SH-SY5Y (cell line): ENCODE results near the gene RAD9A.

Source experiments
- GATA2 ChIP-seq: IDR thresholded peaks from 2 replicates; pipeline ENCODE4 v1.6.1; 2011; ENCODE audit warnings: mild to moderate bottlenecking, low read depth, low read length
- GATA3 ChIP-seq: IDR thresholded peaks from 2 replicates; pipeline ENCODE4 v1.6.1; 2011; ENCODE audit warnings: low read depth, mild to moderate bottlenecking, low read length, moderate library complexity

GRCh38 chr11:67396587-67397389 lies 5.0 kb downstream of the RAD9A start:
- TF ChIP-seq GATA2, result no peak
- TF ChIP-seq GATA3, result no peak
